ENCODE data around the gene LCE4A.

DNA sequence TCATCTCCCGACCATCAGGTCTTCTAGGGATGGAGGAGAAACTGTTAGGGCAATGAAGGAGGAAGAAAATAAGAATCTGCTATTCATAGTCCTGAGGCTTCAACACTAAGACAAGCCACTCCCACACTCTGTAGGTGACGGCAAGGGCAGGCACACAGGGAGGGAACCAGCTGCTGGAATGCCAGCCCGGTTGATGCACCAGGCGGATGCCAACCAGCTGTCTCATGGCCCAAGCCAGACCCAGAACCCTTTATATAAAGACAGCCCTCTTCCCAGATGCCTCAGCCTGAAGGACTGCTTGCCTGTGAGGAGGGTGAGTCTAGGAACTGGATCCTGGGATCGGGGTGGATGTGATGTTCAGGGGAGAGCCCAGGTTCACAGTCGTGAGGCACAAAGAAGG lies 49.8 kb downstream of the LCE4A start, which contains the start of gene KPRP:
- TF ChIP-seq, protein P1, sequence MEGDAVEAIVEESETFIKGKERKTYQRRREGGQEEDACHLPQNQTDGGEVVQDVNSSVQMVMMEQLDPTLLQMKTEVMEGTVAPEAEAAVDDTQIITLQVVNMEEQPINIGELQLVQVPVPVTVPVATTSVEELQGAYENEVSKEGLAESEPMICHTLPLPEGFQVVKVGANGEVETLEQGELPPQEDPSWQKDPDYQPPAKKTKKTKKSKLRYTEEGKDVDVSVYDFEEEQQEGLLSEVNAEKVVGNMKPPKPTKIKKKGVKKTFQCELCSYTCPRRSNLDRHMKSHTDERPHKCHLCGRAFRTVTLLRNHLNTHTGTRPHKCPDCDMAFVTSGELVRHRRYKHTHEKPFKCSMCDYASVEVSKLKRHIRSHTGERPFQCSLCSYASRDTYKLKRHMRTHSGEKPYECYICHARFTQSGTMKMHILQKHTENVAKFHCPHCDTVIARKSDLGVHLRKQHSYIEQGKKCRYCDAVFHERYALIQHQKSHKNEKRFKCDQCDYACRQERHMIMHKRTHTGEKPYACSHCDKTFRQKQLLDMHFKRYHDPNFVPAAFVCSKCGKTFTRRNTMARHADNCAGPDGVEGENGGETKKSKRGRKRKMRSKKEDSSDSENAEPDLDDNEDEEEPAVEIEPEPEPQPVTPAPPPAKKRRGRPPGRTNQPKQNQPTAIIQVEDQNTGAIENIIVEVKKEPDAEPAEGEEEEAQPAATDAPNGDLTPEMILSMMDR (IDR thresholded peaks at IDR 0.05; ENCODE audit: low read length): no peak
- no peak for TF ChIP-seq EZH2 (IDR thresholded peaks at IDR 0.05; ENCODE audit: borderline replicate concordance, low read length)

All from OCI-LY1 (cell line).